GM12864 (cell line): ENCODE results near the gene SFXN3.

ENCODE experiments used
- DNase-seq: peaks from one replicate; pipeline ENCODE4 v3.0.0-alpha.2; 2011; ENCODE audit warnings: low read depth
- H3K4me3 ChIP-seq: 2 replicates; pipeline ENCODE4 v1.5.1; 2011; ENCODE audit warnings: mild to moderate bottlenecking, low read depth, low read length, control low read depth
- TF ChIP-seq, protein P1 (sequence below): IDR thresholded peaks from 2 replicates; pipeline ENCODE4 v1.5.1; 2011; ENCODE audit warnings: low read depth, mild to moderate bottlenecking, moderate library complexity, low read length, control low read depth, inconsistent platforms; ENCODE audit errors: missing control alignments

SFXN3 gene

DNA sequence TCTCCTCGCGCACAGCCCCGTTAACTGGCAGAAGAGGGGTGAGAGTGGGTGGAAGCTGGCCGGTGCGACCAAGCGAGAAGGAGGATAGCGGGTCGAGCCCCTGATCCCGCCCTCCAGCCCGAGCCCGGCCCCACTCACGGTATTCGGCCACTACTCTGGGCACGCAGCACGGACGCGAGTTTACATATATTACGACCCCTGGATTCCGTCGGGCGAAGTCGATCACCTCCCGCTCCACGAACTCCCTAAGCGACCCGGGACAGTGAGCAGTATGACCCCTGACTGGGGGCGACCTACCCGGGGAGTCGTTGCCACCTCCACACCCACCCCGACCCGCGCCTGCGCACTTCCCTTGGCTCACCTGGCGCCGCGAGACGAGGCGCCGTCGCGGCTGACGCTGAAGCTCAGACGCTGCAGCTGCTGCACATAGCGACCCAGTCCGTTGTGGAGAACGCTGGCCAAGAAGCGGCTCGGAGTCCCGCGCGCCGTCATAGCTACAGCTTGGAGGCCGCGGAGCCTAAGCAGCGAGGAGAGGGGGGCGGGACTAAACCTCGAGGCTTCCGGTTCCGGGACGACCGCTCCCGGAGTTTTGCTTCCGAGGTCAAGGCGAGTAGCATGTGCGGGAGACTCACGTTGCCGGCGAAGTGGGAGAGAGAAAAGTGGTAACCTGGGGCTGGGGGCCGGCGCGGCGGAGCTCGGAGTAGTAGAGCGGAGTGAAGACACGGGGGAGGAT, 43.9 kb upstream of the SFXN3 start, which contains the start of the genes MRPL43 and TWNK:
TSS of gene MRPL43 (minus strand) at position 546 of the 733 bp plus-strand sequence. CDS start at position 492, 54 bp downstream.
TSS of gene TWNK (plus strand) at position 592 of the 733 bp plus-strand sequence. CDS start 668 bp downstream, outside the sequence.
- DNase-seq: no peak
- TF ChIP-seq, protein P1, sequence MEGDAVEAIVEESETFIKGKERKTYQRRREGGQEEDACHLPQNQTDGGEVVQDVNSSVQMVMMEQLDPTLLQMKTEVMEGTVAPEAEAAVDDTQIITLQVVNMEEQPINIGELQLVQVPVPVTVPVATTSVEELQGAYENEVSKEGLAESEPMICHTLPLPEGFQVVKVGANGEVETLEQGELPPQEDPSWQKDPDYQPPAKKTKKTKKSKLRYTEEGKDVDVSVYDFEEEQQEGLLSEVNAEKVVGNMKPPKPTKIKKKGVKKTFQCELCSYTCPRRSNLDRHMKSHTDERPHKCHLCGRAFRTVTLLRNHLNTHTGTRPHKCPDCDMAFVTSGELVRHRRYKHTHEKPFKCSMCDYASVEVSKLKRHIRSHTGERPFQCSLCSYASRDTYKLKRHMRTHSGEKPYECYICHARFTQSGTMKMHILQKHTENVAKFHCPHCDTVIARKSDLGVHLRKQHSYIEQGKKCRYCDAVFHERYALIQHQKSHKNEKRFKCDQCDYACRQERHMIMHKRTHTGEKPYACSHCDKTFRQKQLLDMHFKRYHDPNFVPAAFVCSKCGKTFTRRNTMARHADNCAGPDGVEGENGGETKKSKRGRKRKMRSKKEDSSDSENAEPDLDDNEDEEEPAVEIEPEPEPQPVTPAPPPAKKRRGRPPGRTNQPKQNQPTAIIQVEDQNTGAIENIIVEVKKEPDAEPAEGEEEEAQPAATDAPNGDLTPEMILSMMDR: no peak
- H3K4me3 ChIP-seq: peak within 1 kb of the TSS; percentile 81

DNA sequence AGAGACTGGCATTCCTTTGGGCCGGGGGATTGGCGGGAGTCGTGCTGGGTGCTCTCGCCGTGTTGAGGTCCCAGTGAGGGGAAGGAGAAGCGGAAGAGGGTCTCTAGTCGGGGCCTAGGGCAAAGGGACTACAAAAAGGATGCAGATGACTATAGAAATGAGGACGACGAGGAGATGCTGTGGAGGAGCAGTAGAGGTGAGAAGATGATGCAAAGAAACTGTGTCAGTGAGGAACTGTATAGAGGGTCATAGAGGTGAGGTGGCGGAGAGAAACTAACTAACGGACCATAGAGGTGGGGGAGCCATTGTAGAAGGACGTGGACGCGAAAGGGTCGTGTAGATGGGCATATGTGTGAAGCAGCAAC, 43.4 kb upstream of the SFXN3 start:
- TF ChIP-seq, protein P1: no peak
- peak overlapping the region; percentile 81 for H3K4me3 ChIP-seq
- DNase-seq: no peak

DNA sequence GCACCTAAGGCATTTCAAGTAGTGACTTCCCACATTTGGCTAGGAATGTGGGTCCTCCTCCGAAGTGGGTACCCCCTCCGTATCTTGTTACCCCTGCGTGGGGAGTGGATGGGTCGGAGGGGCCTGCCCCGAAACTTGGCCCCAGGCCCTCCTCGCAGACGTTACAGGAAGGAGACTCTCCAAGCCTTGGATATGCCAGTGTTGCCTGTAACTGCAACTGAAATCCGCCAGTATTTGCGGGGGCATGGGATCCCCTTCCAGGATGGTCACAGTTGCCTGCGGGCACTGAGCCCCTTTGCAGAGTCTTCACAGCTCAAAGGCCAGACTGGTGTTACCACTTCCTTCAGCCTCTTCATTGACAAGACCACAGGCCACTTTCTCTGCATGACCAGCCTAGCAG, 42.9 kb upstream of the SFXN3 start:
- peak overlapping the region; percentile 81 for H3K4me3 ChIP-seq
- TF ChIP-seq, protein P1: no peak
- DNase-seq: no peak

DNA sequence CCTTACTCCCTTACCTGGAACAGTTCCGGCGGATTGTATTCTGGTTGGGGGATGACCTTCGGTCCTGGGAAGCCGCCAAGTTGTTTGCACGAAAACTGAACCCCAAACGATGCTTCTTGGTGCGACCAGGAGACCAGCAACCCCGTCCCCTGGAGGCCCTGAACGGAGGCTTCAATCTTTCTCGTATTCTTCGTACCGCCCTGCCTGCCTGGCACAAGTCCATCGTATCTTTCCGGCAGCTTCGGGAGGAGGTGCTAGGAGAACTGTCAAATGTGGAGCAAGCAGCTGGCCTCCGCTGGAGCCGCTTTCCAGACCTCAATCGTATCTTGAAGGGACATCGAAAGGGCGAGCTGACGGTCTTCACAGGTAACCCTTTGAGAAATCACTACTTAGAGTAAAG, 41.9 kb upstream of the SFXN3 start:
- TF ChIP-seq, protein P1: no peak
- no peak for DNase-seq
- no peak overlapping the region for H3K4me3 ChIP-seq

DNA sequence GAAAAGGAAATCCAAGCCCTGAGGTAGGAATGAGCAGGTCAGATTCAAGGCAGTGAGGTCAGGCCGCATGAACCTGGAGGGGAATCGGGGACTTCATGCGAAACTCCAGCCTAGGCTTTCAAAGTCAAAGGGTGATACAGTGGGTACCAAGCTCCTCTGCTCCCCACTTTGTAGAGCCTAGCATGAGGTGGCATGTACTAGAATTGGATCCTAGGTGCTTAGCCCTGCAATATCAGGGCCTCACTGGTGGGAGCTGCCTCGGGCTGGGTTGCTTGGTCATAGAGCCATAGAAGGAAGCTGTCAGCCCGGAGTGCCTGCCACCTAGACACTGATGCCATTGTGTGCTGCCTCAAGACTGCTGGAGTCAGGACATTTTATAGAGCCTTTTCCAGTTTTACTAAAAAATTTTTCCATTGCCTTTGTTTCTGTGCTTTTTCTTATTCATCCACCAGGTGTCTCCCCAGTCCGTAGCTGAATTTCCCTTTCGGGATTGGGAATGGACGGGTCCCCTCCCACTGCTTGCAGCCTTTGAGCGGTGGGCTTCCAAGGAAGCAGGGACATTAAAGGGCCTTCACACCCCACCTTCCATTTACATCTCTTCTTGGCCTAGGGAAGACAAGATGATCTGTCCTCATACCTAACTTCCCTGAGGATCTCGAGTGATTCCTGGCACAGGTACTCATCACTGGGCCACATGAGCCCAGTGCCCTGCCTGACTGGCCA, 36.9 kb upstream of the SFXN3 start:
- DNase-seq: no peak
- TF ChIP-seq, protein P1: peak; percentile 34
- no peak overlapping the region for H3K4me3 ChIP-seq

DNA sequence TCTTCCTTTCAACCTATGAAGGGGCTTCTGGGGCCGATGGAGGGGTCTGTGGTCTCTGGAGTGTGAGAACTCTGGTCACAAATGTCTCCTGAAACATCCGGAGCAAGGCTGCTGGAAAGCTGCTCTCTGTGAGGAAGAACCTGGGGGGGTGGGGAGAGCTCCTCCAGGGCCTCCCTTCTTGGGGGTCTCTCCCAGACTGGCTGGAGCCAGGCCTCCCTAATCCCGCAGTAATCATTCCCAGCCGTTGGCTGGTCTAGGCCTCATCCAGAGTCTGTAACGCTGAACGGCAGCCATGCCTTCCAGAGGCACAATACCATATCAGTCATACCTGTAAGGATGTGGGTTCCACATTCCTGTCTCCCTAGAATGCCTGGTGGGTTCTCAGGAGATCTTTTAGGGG, 35.9 kb upstream of the SFXN3 start:
- H3K4me3 ChIP-seq: no peak overlapping the region
- DNase-seq: no peak
- TF ChIP-seq, protein P1: no peak
